ENCODE results near the gene LNPEP. TPM values are rescaled to one million over a fixed set of nuclear protein-coding genes. Genes with fewer than 3 reads are reported as not detected.

The LNPEP gene
- total and polyA plus RNA-seq, 2 of the 13 experiments (the other 11 are each of a cell fraction or from before 2014, with no cell fraction given) = 8.0 to 16.9 TPM

DNA sequence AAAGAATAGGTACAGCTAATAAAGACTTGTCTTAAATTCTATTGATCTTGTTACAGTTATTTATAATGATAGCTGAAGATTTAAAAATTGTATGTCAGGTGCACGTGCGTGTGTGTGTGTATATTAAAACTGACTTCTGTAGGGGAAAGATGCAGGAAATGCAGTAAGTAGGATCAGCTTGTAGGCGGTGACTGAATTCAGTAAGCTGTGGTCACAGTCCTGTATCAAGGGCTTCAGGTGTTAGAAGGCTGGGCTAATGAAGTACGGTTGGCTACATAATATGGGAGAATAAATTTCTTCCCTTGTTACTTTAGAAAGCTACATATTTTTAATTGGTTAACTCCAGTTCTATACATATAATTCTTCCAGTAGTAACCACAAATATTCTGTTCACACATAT is 54.2 kb downstream of the LNPEP start (continued):
- TF ChIP-seq FOXA1 (IDR thresholded peaks at IDR 0.05) (no peak), FOXA1 (CRISPR knock-in tag; IDR thresholded peaks at IDR 0.05) (no peak), MIER3 (CRISPR knock-in tag; IDR thresholded peaks at IDR 0.05; ENCODE audit: borderline replicate concordance) (no peak)

GRCh38 chr5:96991708-96992107 is 55.8 kb downstream of the LNPEP start:
- Histone ChIP-seq H3K79me2 (ENCODE audit: insufficient read depth, low read length) (no peaks in the 10 kb centered on the region), H3K9me3 (ENCODE audit: low read length) (no peaks in the 10 kb centered on the region), H3K36me3 (replicated peaks in 1 of 2; ENCODE audit: control insufficient read depth in 1 of 2, insufficient read depth in 2 of 2, low read length in 2 of 2) (peaks cover 1 to 19% of the 10 kb centered on the region in 2 experiments), H3K9ac (ENCODE audit: insufficient read depth, low read depth, low read length) (no peak overlapping the region), H3K4me2 (ENCODE audit: low read depth, low read length) (no peak overlapping the region), H3K27ac (ENCODE audit: extremely low read length, insufficient read depth, low read length) (no peak overlapping the region), H3K4me3 (replicated peaks in 1 of 3; ENCODE audit: insufficient read depth in 1 of 3, low read depth in 2 of 3, low read length in 3 of 3) (no peak overlapping the region), H3K4me1 (ENCODE audit: insufficient read depth, low read length) (no peaks in the 10 kb centered on the region), H2AFZ (ENCODE audit: low read length) (no peak overlapping the region), H3K27me3 (ENCODE audit: control insufficient read depth in 1 of 2, insufficient read depth in 2 of 2, low read length in 2 of 2) (no peaks in the 10 kb centered on the region), H4K20me1 (ENCODE audit: insufficient read depth, low read length) (no peaks in the 10 kb centered on the region)
- intact Hi-C loops (cut with micrococcal nuclease; ENCODE audit: unreplicated experiment) = no loop called here
- BruUV-seq (replicated peaks) = no TSS peak
- FAIRE-seq (no peak), ATAC-seq (no peak), DNase-seq (ENCODE audit: low spot score) (no peak)
- TF ChIP-seq TEAD2 (CRISPR knock-in tag; IDR thresholded peaks at IDR 0.05) (no peak), FOSL1 (CRISPR knock-in tag; IDR thresholded peaks at IDR 0.05; ENCODE audit: borderline replicate concordance) (no peak), SMYD3 (CRISPR knock-in tag; IDR thresholded peaks at IDR 0.05) (no peak), ZNF17 (CRISPR knock-in tag; IDR thresholded peaks at IDR 0.05) (no peak), FOXK2 (IDR thresholded peaks at IDR 0.05) (no peak), ZNF296 (CRISPR knock-in tag; conservative IDR thresholded peaks at IDR 0.05) (no peak), ZNF530 (CRISPR knock-in tag; IDR thresholded peaks at IDR 0.05; ENCODE audit: low read depth) (no peak), HOXA7 (CRISPR knock-in tag; IDR thresholded peaks at IDR 0.05) (no peak), ZFP1 (CRISPR knock-in tag; IDR thresholded peaks at IDR 0.05) (no peak)
- TF ChIP-seq, protein P1, sequence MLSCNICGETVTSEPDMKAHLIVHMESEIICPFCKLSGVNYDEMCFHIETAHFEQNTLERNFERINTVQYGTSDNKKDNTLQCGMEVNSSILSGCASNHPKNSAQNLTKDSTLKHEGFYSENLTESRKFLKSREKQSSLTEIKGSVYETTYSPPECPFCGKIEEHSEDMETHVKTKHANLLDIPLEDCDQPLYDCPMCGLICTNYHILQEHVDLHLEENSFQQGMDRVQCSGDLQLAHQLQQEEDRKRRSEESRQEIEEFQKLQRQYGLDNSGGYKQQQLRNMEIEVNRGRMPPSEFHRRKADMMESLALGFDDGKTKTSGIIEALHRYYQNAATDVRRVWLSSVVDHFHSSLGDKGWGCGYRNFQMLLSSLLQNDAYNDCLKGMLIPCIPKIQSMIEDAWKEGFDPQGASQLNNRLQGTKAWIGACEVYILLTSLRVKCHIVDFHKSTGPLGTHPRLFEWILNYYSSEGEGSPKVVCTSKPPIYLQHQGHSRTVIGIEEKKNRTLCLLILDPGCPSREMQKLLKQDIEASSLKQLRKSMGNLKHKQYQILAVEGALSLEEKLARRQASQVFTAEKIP (CRISPR knock-in tag; IDR thresholded peaks at IDR 0.05; ENCODE audit: borderline replicate concordance) = no peak
- ChIA-PET POLR2A (no interaction called here), CTCF (ENCODE audit: low intra/inter-chr PET ratio, low total read pairs) (no interaction called here)
- in situ Hi-C loops (cut with HindIII; ENCODE audit: extremely low pct_ligation_motif_present, low pct_unique_long_range_greater_than_20kb) = no loop called here

All from HepG2 (cell line).